Activated T-cell treated with anti-CD3 and anti-CD28 coated beads, Interleukin-2, amount 50 U/mL, for 4 hours (primary cell): ENCODE measurements around the gene ZNF672. TPM values are rescaled to one million over a fixed set of nuclear protein-coding genes. Genes with fewer than 3 reads are reported as not detected.
A peak's percentile ranks its signal among the peaks of the same experiment; 100 is the strongest.

Experiments
- ATAC-seq, 2 donors: fragments of 200-7000 bp; cut with Tn5 transposase; one replicate each; pipeline ENCODE4 v1.10.0; 2021
- DNase-seq: peaks from one replicate; pipeline ENCODE4 v3.0.0-alpha.2; 2020
- H3K27me3 Mint-ChIP-seq: one replicate; pipeline ENCODE4 v1.8.0; 2021; ENCODE audit warnings: low read depth, mixed read lengths
- H3K36me3 Mint-ChIP-seq: one replicate; pipeline ENCODE4 v1.8.0; 2022; ENCODE audit warnings: mixed read lengths; ENCODE audit not compliant: insufficient read depth
- H3K4me1 Mint-ChIP-seq: one replicate; pipeline ENCODE4 v1.8.0; 2021; ENCODE audit warnings: low read depth, mixed read lengths
- H3K4me3 Mint-ChIP-seq: one replicate; pipeline ENCODE4 v1.8.0; 2021; ENCODE audit warnings: mild to moderate bottlenecking, moderate library complexity, mixed read lengths
- H3K9me3 Mint-ChIP-seq: one replicate; pipeline ENCODE4 v1.8.0; 2021; ENCODE audit warnings: mixed read lengths
- total RNA-seq, 3 donors: library from RNA; stranded (reverse); gene quantifications; one replicate each; pipeline ENCODE4 v1.2.1, GENCODE V29; 2021

The ZNF672 gene
- total RNA-seq, 3 donors from 2014 or later, result 35.9 to 38.3 (median 37.2) TPM

- peak; percentile 32 for DNase-seq
- Mint-ChIP-seq H3K4me1 (peaks cover 13% of the 10 kb centered on the region), H3K27me3 (peaks cover 6% of the 10 kb centered on the region), H3K36me3 (peaks cover 5% of the 10 kb centered on the region), H3K4me3 (no peak overlapping the region), H3K9me3 (no peaks in the 10 kb centered on the region)
- ATAC-seq, result peak; percentile 79 to 85
Observed at GRCh38 chr1:248807067-248807737, 30.8 kb upstream of the ZNF672 start.

GRCh38 chr1:248808876-248809275 lies 29.1 kb upstream of the ZNF672 start:
- ATAC-seq, result no peak
- H3K9me3 Mint-ChIP-seq, result no peaks in the 10 kb centered on the region

GRCh38 chr1:248810000-248810726 lies 27.9 kb upstream of the ZNF672 start:
- Mint-ChIP-seq H3K27me3 (no peaks in the 10 kb centered on the region), H3K9me3 (no peaks in the 10 kb centered on the region), H3K4me3 (no peak overlapping the region), H3K36me3 (peaks cover 29% of the 10 kb centered on the region), H3K4me1 (peaks cover 7% of the 10 kb centered on the region)
- DNase-seq (no peak), ATAC-seq (no peak)

More at GRCh38 chr1:248808876-248809275, 29.1 kb upstream of the ZNF672 start:
- Mint-ChIP-seq H3K36me3 (peaks cover 19% of the 10 kb centered on the region), H3K4me1 (peaks cover 13% of the 10 kb centered on the region), H3K4me3 (no peak overlapping the region), H3K27me3 (peaks cover under 1% of the 10 kb centered on the region)
- no peak for DNase-seq

- ATAC-seq (no peak), DNase-seq (no peak)
- no peaks in the 10 kb centered on the region for H3K9me3 Mint-ChIP-seq
- no peak overlapping the region for H3K4me3 Mint-ChIP-seq
- peaks cover 34% of the 10 kb centered on the region for H3K36me3 Mint-ChIP-seq
- peaks cover 10% of the 10 kb centered on the region for H3K4me1 Mint-ChIP-seq
- H3K27me3 Mint-ChIP-seq, result no peaks in the 10 kb centered on the region
Observed at GRCh38 chr1:248810727-248811513, 27.1 kb upstream of the ZNF672 start.

GRCh38 chr1:248811514-248812490 lies 26.2 kb upstream of the ZNF672 start:
- no peak overlapping the region for H3K4me3 Mint-ChIP-seq
- DNase-seq (no peak), ATAC-seq (no peak)
- no peaks in the 10 kb centered on the region for H3K27me3 Mint-ChIP-seq
- H3K36me3 Mint-ChIP-seq, result peaks cover 36% of the 10 kb centered on the region
- H3K4me1 Mint-ChIP-seq, result peaks cover 19% of the 10 kb centered on the region
- H3K9me3 Mint-ChIP-seq, result no peaks in the 10 kb centered on the region

- ATAC-seq, result no peak
- peaks cover 27% of the 10 kb centered on the region for H3K4me1 Mint-ChIP-seq
- no peaks in the 10 kb centered on the region for H3K9me3 Mint-ChIP-seq
- peaks cover 36% of the 10 kb centered on the region for H3K36me3 Mint-ChIP-seq
- no peak for DNase-seq
- no peaks in the 10 kb centered on the region for H3K27me3 Mint-ChIP-seq
- H3K4me3 Mint-ChIP-seq, result peak overlapping the region; percentile 10
Observed at GRCh38 chr1:248812736-248813425, 25.1 kb upstream of the ZNF672 start.

- no peak overlapping the region for H3K4me3 Mint-ChIP-seq
Observed at GRCh38 chr1:248813546-248813945, 24.5 kb upstream of the ZNF672 start.

GRCh38 chr1:248814351-248814750 lies 23.7 kb upstream of the ZNF672 start:
- Mint-ChIP-seq H3K27me3 (no peaks in the 10 kb centered on the region), H3K36me3 (peaks cover 40% of the 10 kb centered on the region), H3K4me3 (no peak overlapping the region), H3K4me1 (peaks cover 39% of the 10 kb centered on the region), H3K9me3 (no peaks in the 10 kb centered on the region)
- ATAC-seq, result no peak
- DNase-seq, result no peak

More at GRCh38 chr1:248813546-248813945, 24.5 kb upstream of the ZNF672 start:
- peaks cover 36% of the 10 kb centered on the region for H3K36me3 Mint-ChIP-seq
- DNase-seq (no peak), ATAC-seq (no peak)
- no peaks in the 10 kb centered on the region for H3K27me3 Mint-ChIP-seq
- peaks cover 33% of the 10 kb centered on the region for H3K4me1 Mint-ChIP-seq
- H3K9me3 Mint-ChIP-seq, result no peaks in the 10 kb centered on the region

GRCh38 chr1:248815407-248816034 lies 22.5 kb upstream of the ZNF672 start:
- DNase-seq (no peak), ATAC-seq (no peak)
- H3K9me3 Mint-ChIP-seq, result no peaks in the 10 kb centered on the region
- peaks cover 47% of the 10 kb centered on the region for H3K36me3 Mint-ChIP-seq
- H3K4me1 Mint-ChIP-seq, result peaks cover 49% of the 10 kb centered on the region
- no peaks in the 10 kb centered on the region for H3K27me3 Mint-ChIP-seq
- H3K4me3 Mint-ChIP-seq, result no peak overlapping the region

- H3K36me3 Mint-ChIP-seq, result peaks cover 48% of the 10 kb centered on the region
- H3K4me3 Mint-ChIP-seq, result no peak overlapping the region
- H3K27me3 Mint-ChIP-seq, result no peaks in the 10 kb centered on the region
- DNase-seq, result no peak
- peaks cover 55% of the 10 kb centered on the region for H3K4me1 Mint-ChIP-seq
- ATAC-seq, result no peak
- no peaks in the 10 kb centered on the region for H3K9me3 Mint-ChIP-seq
Observed at GRCh38 chr1:248816042-248816851, 21.8 kb upstream of the ZNF672 start.

- no peak overlapping the region for H3K4me3 Mint-ChIP-seq
- H3K36me3 Mint-ChIP-seq, result peaks cover 47% of the 10 kb centered on the region
- no peak for DNase-seq
Observed at GRCh38 chr1:248817065-248817464, 21.0 kb upstream of the ZNF672 start.

More at GRCh38 chr1:248817065-248817464, 21.0 kb upstream of the ZNF672 start:
- peaks cover 61% of the 10 kb centered on the region for H3K4me1 Mint-ChIP-seq
- no peaks in the 10 kb centered on the region for H3K9me3 Mint-ChIP-seq
- ATAC-seq, result no peak
- no peaks in the 10 kb centered on the region for H3K27me3 Mint-ChIP-seq
